ENCODE results near the gene YTHDF1. TPM values are rescaled to one million over a fixed set of nuclear protein-coding genes. Genes with fewer than 3 reads are reported as not detected.
A peak's percentile ranks its signal among the peaks of the same experiment; 100 is the strongest.

YTHDF1 gene
- total RNA-seq, 2 experiments from 2014 or later, result 32.8 to 32.9 TPM

GRCh38 chr20:63234693-63235398, 18.9 kb upstream of the YTHDF1 start:
- Mint-ChIP-seq H3K9me3 (no peaks in the 10 kb centered on the region), H3K36me3 (no peaks in the 10 kb centered on the region), H3K4me1 (ENCODE audit: low read depth) (peaks cover 3% of the 10 kb centered on the region), H3K4me3 (no peak overlapping the region), H3K27ac (no peak overlapping the region), H3K27me3 (peaks cover 29% of the 10 kb centered on the region)
- DNase-seq, result peak; percentile 26
- POLR2A ChIA-PET, result no interaction called here
- CTCF ChIA-PET, result interaction anchor here (0.7 to 4.6 kb wide), 3 partner anchors 11 to 38 kb away, joined by 3 to 47 read pairs (median 3); partner anchors contain the start of gene ARFGAP1
- intact Hi-C loops (cut with micrococcal nuclease), result no loop called here

DNA sequence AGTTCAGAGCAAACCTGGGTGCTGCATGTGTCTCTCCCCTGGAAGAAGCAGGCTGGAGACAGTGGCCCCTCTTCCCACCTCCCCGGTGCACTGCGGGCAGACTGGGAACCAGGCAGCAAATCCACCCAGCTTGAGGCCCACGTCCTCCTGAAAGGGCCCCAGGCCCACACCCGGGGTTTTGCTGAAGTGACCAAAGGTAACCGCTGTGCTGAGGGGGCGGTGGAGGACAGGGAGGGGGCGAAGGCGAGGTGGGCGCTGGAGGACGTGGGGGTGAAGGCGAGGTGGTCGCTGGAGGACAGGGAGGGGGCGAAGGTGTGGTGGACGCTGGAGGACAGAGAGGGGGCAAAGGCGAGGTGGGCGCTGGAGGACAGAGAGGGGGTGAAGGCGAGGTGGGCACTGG, 18.0 kb upstream of the YTHDF1 start:
- Mint-ChIP-seq H3K4me1 (ENCODE audit: low read depth) (peaks cover 3% of the 10 kb centered on the region), H3K4me3 (no peak overlapping the region), H3K27me3 (peaks cover 38% of the 10 kb centered on the region), H3K36me3 (no peaks in the 10 kb centered on the region), H3K9me3 (no peaks in the 10 kb centered on the region), H3K27ac (no peak overlapping the region)
- ChIA-PET CTCF (interaction anchor here (1.3 to 4.6 kb wide), 2 partner anchors 10 to 39 kb away, joined by 3 to 47 read pairs; partner anchors contain the start of gene ARFGAP1), POLR2A (no interaction called here)
- DNase-seq, result no peak
- intact Hi-C loops (cut with micrococcal nuclease), result no loop called here

DNA sequence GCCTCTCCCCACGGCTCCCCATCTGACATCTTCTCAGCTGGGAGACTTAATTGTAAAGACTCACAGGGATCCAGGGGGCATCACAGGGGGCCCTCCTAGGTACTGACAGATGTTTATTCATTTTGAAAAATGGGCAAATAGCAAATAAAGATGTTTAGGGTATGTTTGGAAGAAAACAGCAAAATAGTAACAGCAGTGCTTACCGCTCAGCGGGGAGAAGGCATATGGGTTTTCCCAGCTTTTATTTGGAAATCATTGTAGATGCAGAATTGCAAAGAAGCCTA, 17.1 kb upstream of the YTHDF1 start:
- Mint-ChIP-seq H3K36me3 (no peaks in the 10 kb centered on the region), H3K27ac (no peak overlapping the region), H3K4me3 (no peak overlapping the region), H3K9me3 (no peaks in the 10 kb centered on the region), H3K4me1 (ENCODE audit: low read depth) (peaks cover 3% of the 10 kb centered on the region), H3K27me3 (peaks cover 38% of the 10 kb centered on the region)
- intact Hi-C loops (cut with micrococcal nuclease), result no loop called here
- ChIA-PET CTCF (interaction anchor here (4.6 kb wide), 1 partner anchor 9 kb away, joined by 47 read pairs; no protein-coding TSS in a partner anchor), POLR2A (no interaction called here)
- DNase-seq, result no peak

- Mint-ChIP-seq H3K36me3 (no peaks in the 10 kb centered on the region), H3K27me3 (peaks cover 38% of the 10 kb centered on the region), H3K4me1 (ENCODE audit: low read depth) (peaks cover 3% of the 10 kb centered on the region), H3K9me3 (no peaks in the 10 kb centered on the region), H3K4me3 (no peak overlapping the region), H3K27ac (no peak overlapping the region)
- DNase-seq, result no peak
- CTCF ChIA-PET, result interaction anchor here (4.6 kb wide), 1 partner anchor 9 kb away, joined by 47 read pairs; no protein-coding TSS in a partner anchor
- POLR2A ChIA-PET, result no interaction called here
- intact Hi-C loops (cut with micrococcal nuclease), result no loop called here
Observed at GRCh38 chr20:63232235-63233060, 16.5 kb upstream of the YTHDF1 start.

DNA sequence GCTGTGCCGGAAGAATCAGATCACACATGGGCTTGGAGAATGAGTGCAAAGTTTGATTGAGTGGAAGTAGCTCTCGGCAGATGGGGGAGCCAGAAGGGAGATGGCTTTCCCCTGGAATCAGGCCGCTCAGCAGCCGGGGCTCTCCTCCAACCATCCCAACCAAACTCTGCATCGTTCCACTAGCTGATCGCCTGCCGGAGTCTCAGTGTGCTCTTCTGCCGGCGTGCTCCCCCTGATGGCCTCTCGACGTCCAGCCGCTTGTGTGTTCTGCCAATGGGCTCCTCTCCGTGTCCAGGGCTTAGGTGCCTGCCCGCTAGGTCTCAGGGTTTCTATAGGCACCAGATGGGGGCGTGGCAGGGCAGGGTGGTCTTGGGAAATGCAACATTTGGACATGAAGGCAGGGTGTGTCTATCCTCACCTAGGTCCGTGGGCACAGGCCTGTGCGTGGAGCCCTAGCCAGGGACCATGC, 14.9 kb upstream of the YTHDF1 start:
- ChIA-PET CTCF (interaction anchor here (1.0 kb wide), 1 partner anchor 10 kb away, joined by 3 read pairs; no protein-coding TSS in a partner anchor), POLR2A (no interaction called here)
- Mint-ChIP-seq H3K9me3 (no peaks in the 10 kb centered on the region), H3K27ac (no peak overlapping the region), H3K36me3 (no peaks in the 10 kb centered on the region), H3K4me1 (ENCODE audit: low read depth) (peaks cover 3% of the 10 kb centered on the region), H3K4me3 (no peak overlapping the region), H3K27me3 (peaks cover 38% of the 10 kb centered on the region)
- intact Hi-C loops (cut with micrococcal nuclease), result no loop called here
- DNase-seq, result peak; percentile 20

GRCh38 chr20:63228806-63229205, 12.9 kb upstream of the YTHDF1 start:
- Mint-ChIP-seq H3K4me1 (ENCODE audit: low read depth) (no peaks in the 10 kb centered on the region), H3K9me3 (no peaks in the 10 kb centered on the region), H3K27ac (no peak overlapping the region), H3K36me3 (no peaks in the 10 kb centered on the region), H3K4me3 (no peak overlapping the region), H3K27me3 (peaks cover 38% of the 10 kb centered on the region)
- ChIA-PET POLR2A (no interaction called here), CTCF (no interaction called here)
- intact Hi-C loops (cut with micrococcal nuclease), result loop anchor here (10.0 kb wide), 1 partner anchor 156 kb away; no protein-coding TSS in a partner anchor
- DNase-seq, result no peak

- intact Hi-C loops (cut with micrococcal nuclease), result loop anchor here (10.0 kb wide), 1 partner anchor 158 kb away; no protein-coding TSS in a partner anchor
- Mint-ChIP-seq H3K27ac (no peak overlapping the region), H3K27me3 (peaks cover 30% of the 10 kb centered on the region), H3K4me3 (no peak overlapping the region), H3K9me3 (no peaks in the 10 kb centered on the region), H3K4me1 (ENCODE audit: low read depth) (no peaks in the 10 kb centered on the region), H3K36me3 (no peaks in the 10 kb centered on the region)
- DNase-seq, result no peak
- CTCF ChIA-PET, result no interaction called here
- POLR2A ChIA-PET, result no interaction called here
Observed at GRCh38 chr20:63227260-63227659, 11.3 kb upstream of the YTHDF1 start.

DNA sequence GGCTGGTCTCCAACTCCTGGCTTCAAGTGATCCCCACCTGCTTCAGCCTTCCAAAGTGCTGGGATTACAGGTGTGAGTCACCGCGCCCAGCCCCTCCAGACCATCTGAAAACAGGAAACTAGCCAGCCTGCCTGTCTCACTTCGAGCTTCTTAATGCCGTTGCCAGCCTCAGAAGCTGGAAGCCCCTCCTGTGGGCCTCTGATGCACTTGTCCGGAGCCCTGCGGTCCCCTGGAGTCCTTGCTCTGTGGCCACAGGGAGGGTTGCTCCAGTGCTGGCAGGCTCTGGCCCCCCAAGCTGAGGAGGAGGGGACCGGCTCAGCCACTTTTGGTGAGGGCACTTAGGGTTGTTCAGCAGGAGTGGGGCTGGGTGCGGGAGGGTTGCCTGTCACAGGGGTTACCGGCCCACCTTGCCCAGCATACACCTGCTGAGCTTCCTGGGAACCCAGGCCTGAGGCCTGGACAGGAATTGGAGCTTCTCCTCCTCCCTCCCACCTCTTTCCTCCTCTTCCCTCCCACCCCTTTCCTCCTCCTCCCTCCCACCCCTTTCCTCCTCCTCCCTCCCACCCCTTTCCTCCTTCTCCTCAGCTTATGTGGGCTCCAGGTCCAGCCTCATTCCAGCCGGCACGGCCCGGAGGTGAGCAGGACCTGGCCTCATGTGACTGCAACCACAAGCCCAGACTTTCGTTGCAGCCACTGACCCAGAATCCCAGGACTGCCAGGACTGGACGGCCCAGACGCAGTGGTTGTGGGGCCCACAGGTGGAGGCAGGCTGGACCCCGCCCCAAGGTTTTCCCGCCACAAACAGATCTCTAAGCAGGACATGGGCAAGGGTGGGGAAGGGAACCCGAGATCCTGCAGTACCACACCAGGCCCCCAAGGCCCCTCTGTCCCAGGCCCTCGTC, 10.4 kb upstream of the YTHDF1 start:
- no peaks in the 10 kb centered on the region for H3K9me3 Mint-ChIP-seq
- H3K27ac Mint-ChIP-seq, result no peak overlapping the region
- no peaks in the 10 kb centered on the region for H3K4me1 Mint-ChIP-seq (ENCODE audit: low read depth)
- peaks cover 22% of the 10 kb centered on the region for H3K27me3 Mint-ChIP-seq
- POLR2A ChIA-PET, result no interaction called here
- CTCF ChIA-PET, result interaction anchor here (1.1 to 4.1 kb wide), 3 partner anchors 13 to 152 kb away, joined by 3 to 58 read pairs (median 19); no protein-coding TSS in a partner anchor
- intact Hi-C loops (cut with micrococcal nuclease), result loop anchor here (10.0 kb wide), 1 partner anchor 159 kb away; no protein-coding TSS in a partner anchor
- H3K4me3 Mint-ChIP-seq, result no peak overlapping the region
- DNase-seq, result no peak
- H3K36me3 Mint-ChIP-seq, result no peaks in the 10 kb centered on the region

- ChIA-PET POLR2A (no interaction called here), CTCF (interaction anchor here (0.5 to 4.1 kb wide), 9 partner anchors 9 to 153 kb away, joined by 3 to 58 read pairs (median 12); partner anchors contain the start of gene BIRC7)
- intact Hi-C loops (cut with micrococcal nuclease), result loop anchor here (10.0 kb wide), 1 partner anchor 160 kb away; no protein-coding TSS in a partner anchor
- Mint-ChIP-seq H3K27me3 (peaks cover 11% of the 10 kb centered on the region), H3K36me3 (no peaks in the 10 kb centered on the region), H3K4me1 (ENCODE audit: low read depth) (no peaks in the 10 kb centered on the region), H3K27ac (no peak overlapping the region), H3K9me3 (no peaks in the 10 kb centered on the region), H3K4me3 (no peak overlapping the region)
- DNase-seq, result no peak
Observed at GRCh38 chr20:63225082-63225454, 9.1 kb upstream of the YTHDF1 start.

GRCh38 chr20:63224412-63225081, 8.6 kb upstream of the YTHDF1 start:
- Mint-ChIP-seq H3K9me3 (no peaks in the 10 kb centered on the region), H3K27me3 (peaks cover 5% of the 10 kb centered on the region), H3K27ac (no peak overlapping the region), H3K36me3 (no peaks in the 10 kb centered on the region), H3K4me3 (no peak overlapping the region), H3K4me1 (ENCODE audit: low read depth) (no peaks in the 10 kb centered on the region)
- POLR2A ChIA-PET, result interaction anchor here (1.0 kb wide), 1 partner anchor 9 kb away, joined by 4 read pairs; no protein-coding TSS in a partner anchor
- DNase-seq, result no peak
- CTCF ChIA-PET, result interaction anchor here (0.5 to 4.1 kb wide), 20 partner anchors 9 to 272 kb away, joined by 3 to 58 read pairs (median 8); partner anchors contain the start of genes ARFGAP1, BIRC7 and COL20A1
- intact Hi-C loops (cut with micrococcal nuclease), result loop anchor here (5.0 to 10.0 kb wide), 2 partner anchors 68 to 160 kb away; partner anchors contain the start of gene COL20A1

GRCh38 chr20:63223826-63224207, 7.9 kb upstream of the YTHDF1 start:
- POLR2A ChIA-PET, result interaction anchor here (1.0 kb wide), 1 partner anchor 9 kb away, joined by 4 read pairs; no protein-coding TSS in a partner anchor

More at GRCh38 chr20:63223826-63224207, 7.9 kb upstream of the YTHDF1 start:
- CTCF ChIA-PET, result interaction anchor here (0.6 to 4.1 kb wide), 37 partner anchors 10 to 661 kb away, joined by 3 to 58 read pairs (median 6); partner anchors contain the start of genes ARFGAP1, BIRC7 and COL20A1
- Mint-ChIP-seq H3K4me3 (no peak overlapping the region), H3K36me3 (no peaks in the 10 kb centered on the region), H3K27ac (no peak overlapping the region), H3K27me3 (no peaks in the 10 kb centered on the region), H3K9me3 (no peaks in the 10 kb centered on the region), H3K4me1 (ENCODE audit: low read depth) (no peaks in the 10 kb centered on the region)
- no peak for DNase-seq
- intact Hi-C loops (cut with micrococcal nuclease), result loop anchor here (5.0 to 10.0 kb wide), 2 partner anchors 68 to 161 kb away; partner anchors contain the start of gene COL20A1

Measured in activated CD4-positive, alpha-beta memory T cell treated with anti-CD3 and anti-CD28 coated beads for 36 hours (primary cell).